ENCODE data around the gene SMG7.

SMG7 gene

DNA sequence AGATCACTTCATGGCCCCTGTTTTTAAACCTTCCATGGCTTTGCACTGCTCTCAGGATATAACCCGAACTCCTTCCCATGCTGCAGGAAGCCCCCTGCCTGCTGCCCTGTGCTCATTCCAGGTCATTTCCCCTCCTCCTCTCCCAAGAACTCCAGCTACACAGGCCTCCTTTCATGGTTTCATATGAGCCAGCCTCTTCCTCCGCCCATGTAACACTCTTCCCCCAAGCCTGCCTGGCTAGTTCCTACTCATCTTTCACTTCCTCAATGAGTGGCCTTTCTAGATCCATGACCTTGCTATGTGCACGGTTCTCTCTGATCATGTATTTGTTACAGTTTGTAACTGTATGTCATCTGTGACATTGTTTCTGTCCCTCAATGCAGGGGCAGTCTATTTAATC is 121.1 kb downstream of the SMG7 start:
- DNase-seq: peak; percentile 57

DNA sequence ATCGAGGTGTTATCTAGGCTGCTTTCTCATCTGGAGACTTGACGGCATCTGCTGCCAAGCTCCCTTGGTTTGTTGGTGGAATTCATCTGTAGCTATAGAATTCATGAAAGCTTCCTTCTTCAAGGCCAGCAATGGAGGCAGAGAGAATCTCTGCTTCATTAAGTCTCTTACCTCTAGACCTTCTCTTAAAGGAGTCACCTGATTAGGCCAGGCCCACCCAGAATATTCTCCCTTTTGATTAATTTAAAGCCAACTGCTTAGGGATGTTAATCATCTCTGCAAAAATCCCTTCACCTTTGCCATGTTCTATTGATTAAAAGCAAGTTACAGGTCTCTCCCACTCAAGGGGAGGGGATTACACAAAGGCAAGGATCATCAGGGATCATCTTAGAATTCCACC is 123.2 kb downstream of the SMG7 start:
- no peak for DNase-seq

DNA sequence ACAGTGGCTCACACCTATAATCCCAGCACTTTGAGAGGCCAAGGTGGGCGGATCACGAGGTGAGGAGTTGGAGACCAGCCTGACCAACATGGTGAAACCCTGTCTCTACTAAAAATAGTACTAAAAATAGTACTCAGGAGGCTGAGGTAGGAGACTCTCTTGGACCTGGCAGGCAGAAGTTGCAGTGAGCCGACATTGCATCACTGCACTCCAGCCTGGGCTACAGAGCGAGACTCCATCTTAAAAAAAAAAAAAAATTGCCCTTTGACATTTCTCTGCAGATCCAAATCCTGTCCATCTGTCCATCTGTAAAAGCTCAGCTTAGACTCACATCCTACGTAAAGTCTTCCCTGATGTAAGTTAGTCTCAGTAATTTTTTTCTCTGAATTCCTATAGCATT is 124.2 kb downstream of the SMG7 start:
- no peak for DNase-seq

DNA sequence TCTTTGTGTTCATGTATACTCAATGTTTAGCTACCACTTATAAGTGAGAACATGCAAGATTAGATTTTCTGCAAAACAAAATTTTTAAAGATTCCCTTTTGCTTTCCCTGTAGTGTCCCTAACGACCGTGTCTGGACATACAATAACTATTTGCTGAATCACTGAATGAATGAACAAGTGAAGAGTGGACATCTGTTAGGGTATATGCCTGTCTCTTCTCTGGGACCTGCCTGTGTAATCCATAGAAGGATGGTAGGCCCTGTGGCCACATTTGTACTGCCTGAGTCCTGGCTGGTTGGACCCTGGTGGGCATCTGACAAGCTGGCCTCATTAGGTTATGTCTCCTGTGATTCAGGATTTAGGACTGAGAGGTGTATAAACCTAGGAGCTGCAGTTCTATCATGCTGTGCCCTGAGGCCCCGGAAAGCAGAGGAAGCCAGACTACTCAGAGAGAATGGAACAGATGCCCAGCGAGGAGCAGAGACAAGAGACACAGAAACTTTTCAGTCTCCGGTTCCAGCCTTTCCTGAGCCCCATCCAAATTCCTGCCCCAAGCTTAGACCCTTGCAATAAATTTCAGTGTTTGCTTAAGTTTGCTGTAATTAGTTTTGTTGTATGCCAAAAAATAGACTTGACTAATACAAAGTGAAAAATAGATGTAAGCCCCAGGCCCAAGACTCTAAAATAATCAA is 125.5 kb downstream of the SMG7 start:
- no peak for DNase-seq

DNA sequence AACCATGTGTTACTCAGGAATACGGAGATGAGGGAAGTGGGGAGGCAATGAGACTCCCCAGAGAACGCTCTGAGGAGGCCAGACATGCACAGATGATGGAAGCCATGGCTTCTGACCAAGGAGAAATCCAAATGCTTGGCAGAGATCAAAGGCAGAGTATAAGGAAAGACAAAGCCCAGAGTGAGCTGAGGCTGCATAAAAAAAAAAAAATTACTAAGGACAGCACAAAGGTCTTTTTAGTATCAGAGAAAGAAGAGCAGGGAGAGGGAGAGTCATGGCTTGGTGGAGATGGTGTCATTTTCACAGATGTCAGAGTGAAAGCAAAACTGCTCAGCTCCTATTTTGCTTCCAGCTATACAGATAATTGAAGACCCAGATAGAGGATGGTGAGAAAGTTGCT is 126.1 kb downstream of the SMG7 start:
- DNase-seq: no peak

DNA sequence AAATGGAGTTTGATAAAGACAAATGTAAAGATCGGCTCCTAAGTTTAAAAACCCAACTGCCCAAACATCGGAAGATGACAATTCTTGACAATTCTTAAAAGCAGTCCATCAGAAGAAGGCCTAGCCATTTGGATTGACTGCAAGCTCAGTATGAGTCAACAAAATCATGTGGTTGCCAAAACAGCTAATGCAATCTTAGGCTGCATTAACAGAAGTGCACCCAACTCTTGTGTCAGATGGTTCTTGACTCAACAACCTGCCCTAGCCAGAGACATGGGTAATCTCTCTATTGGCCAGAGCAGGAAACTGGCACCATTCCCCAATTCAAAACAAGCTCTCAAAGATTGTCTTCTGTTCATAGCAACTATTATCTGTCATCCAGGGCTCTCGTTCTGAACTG is 127.8 kb downstream of the SMG7 start:
- peak; percentile 51 for DNase-seq

DNA sequence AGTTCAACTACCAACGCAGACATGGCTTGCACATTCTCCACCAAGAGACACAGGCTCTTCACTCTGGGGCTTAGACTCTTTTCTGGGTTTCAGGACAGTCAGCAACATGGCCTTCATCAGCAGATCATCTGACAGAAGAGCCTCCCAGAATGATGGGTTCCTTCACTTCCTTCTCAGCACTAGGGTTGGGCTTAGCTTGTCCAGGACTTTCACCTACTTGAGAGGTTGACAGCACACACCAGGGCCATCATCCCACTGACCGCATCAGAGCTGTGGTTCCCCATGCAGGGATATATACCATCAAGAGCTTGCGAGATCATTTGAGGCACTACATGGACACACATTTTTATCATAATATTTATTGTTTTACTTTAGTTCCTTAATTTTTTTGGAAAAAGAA is 128.3 kb downstream of the SMG7 start:
- no peak for DNase-seq

DNA sequence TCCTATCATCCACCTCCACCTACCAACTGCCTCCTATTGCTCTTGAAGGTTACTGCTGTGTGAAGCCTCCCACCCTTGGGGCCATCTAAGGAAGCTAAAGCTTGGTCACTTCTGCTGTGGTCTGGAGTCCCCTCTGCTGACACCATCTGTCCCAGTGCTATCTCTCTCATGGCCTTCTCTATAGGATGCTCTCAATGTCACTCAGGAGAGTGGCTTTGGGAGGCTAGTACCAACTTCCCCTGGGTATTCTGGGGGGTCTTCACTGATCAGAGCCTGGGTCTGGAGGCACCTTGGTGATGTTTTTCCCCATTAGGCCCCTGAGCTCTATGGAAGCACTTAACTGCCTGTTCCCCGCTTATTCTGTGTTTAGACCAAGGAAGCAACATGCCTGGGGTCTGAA is 130.2 kb downstream of the SMG7 start:
- no peak for DNase-seq

Measured in CD4-positive, alpha-beta T cell treated with Interleukin-15 for 1 hour (primary cell).